VCaP (cell line): ENCODE results near the gene KCTD17.

Experiments used
- H3K27ac ChIP-seq: fragments of 450-650 bp; 2 replicates; pipeline ENCODE4 v1.5.1; 2017
- CTCF ChIP-seq: fragments of 450-650 bp; conservative IDR thresholded peaks from 2 replicates; pipeline ENCODE4 v1.5.1; 2017; ENCODE audit warnings: mild to moderate bottlenecking, moderate library complexity

Gene KCTD17

GRCh38 chr22:37033605-37034430 lies 17.7 kb upstream of the KCTD17 start:
- H3K27ac ChIP-seq: no peak overlapping the region
- no peak for TF ChIP-seq CTCF

GRCh38 chr22:37036655-37037377 lies 14.7 kb upstream of the KCTD17 start:
- TF ChIP-seq CTCF: no peak
- no peak overlapping the region for H3K27ac ChIP-seq

- TF ChIP-seq CTCF: no peak
- H3K27ac ChIP-seq: no peak overlapping the region
Measured at GRCh38 chr22:37037669-37038068, 13.9 kb upstream of the KCTD17 start.

- no peak for TF ChIP-seq CTCF
- no peak overlapping the region for H3K27ac ChIP-seq
Measured at GRCh38 chr22:37039466-37039865, 12.1 kb upstream of the KCTD17 start.

- H3K27ac ChIP-seq: no peak overlapping the region; the same call in 1 of the 2 replicates
- no peak for TF ChIP-seq CTCF
Measured at GRCh38 chr22:37043209-37043827, 8.2 kb upstream of the KCTD17 start.

- H3K27ac ChIP-seq: no peak overlapping the region; the same call in 1 of the 2 replicates
- TF ChIP-seq CTCF: peak; percentile 68
Measured at GRCh38 chr22:37043828-37044538, 7.6 kb upstream of the KCTD17 start.
